Right lobe of liver (tissue), 6 donors: ENCODE data around the gene MTFMT. TPM values are rescaled to one million over a fixed set of nuclear protein-coding genes. Genes with fewer than 3 reads are reported as not detected.

Experiments
- ATAC-seq, 4 donors: fragments of 200-7000 bp; cut with Tn5 transposase; one replicate each; pipeline ENCODE4 v1.9.1; 2020; ENCODE audit warnings: mild to moderate bottlenecking in 4 of 4, moderate library complexity in 4 of 4
- DNase-seq, 3 donors: peaks; one replicate each; pipeline ENCODE4 v3.0.0-alpha.2; 2020
- H3K27ac ChIP-seq, 3 donors: fragments of 200-600 bp; one replicate each; pipeline ENCODE4 v1.8.0; 2022
- H3K27me3 ChIP-seq, 2 donors: fragments of 200-600 bp; one replicate each; pipeline ENCODE4 v1.8.0; 2022
- H3K36me3 ChIP-seq, 4 donors: fragments of 200-600 bp; sonication (generic) in 1 of 4; one replicate each; pipeline versions ENCODE4 v1.5.1 to v1.8.0; 2017 to 2022; ENCODE audit warnings: control low read depth in 1 of 4
- H3K4me1 ChIP-seq, 4 donors: fragments of 200-600 bp; sonication (generic) in 1 of 4; one replicate each; pipeline versions ENCODE4 v1.5.1 to v1.8.0; 2017 to 2022; ENCODE audit warnings: control low read depth in 1 of 4
- H3K4me3 ChIP-seq, 3 donors: fragments of 200-600 bp; one replicate each; pipeline ENCODE4 v1.8.0; 2022
- H3K9me3 ChIP-seq, 4 donors: fragments of 200-600 bp; sonication (generic) in 1 of 4; one replicate each; pipeline versions ENCODE4 v1.5.1 to v1.8.0; 2017 to 2022; ENCODE audit warnings: control low read depth in 1 of 4
- POLR2A ChIP-seq: fragments of 450-650 bp; IDR thresholded peaks from one replicate; pipeline ENCODE4 v1.6.1; 2017; ENCODE audit warnings: antibody characterized with exemption, mild to moderate bottlenecking
- WGBS: methylation state at CpG from one replicate; pipeline ENCODE4 v1.1.6; 2018; ENCODE audit warnings: low coverage, low lambda C conversion rate; ENCODE audit not compliant: insufficient coverage; ENCODE audit errors: missing lambda C conversion rate; 5-methylcytosine and 5-hydroxymethylcytosine counted together
- intact Hi-C, 2 donors: fragments of 100-400 bp; cut with DNase I; formaldehyde crosslinking; loops; one replicate each; pipeline versions ENCODE4 v1.11.2 to v1.14.1; 2022
- total RNA-seq, 6 experiments: library from RNA; depleted of rRNA in 2 of 6; stranded (reverse); fragments of >200 nt in 2 of 6; fragmentation: NEBNext Ultra II Directional in 3 of 6; extraction: Animal tissue kit (Norgen Biotek cat#: 25700) in 3 of 6; gene quantifications; one replicate each; pipeline versions ENCODE4 v1.1.0 to v1.2.4, GENCODE V29; 2016 to 2023
- TF ChIP-seq, protein P1 (sequence below), 4 donors: fragments of 200-600 bp in 3 of 4; fragments of 450-650 bp in 1 of 4; IDR thresholded peaks; one replicate each; pipeline versions ENCODE4 v1.5.1 to v1.8.0; 2016 to 2022; ENCODE audit warnings: antibody characterized with exemption in 4 of 4, mild to moderate bottlenecking in 2 of 4
- donor health status: DM: no; HTN: yes; CAD: no.
- donor health status: DM: no; HTN: no; CAD: no.
- donor health status: DM: no; HTN: no; CAD: no.
- donor health status: DM: no; HTN: yes; CAD: no.
- donor health status: DM: no; HTN: yes; CAD: no.

Gene MTFMT
- total RNA-seq, 6 experiments from 2014 or later, result 9.2 to 24.3 (median 13.0) TPM

- Histone ChIP-seq H3K27ac (no peak overlapping the region), H3K4me3 (no peak overlapping the region), H3K4me1 (peaks cover 0 to 31% (median 7%) of the 10 kb centered on the region in 4 donors), H3K36me3 (no peaks in the 10 kb centered on the region), H3K27me3 (no peaks in the 10 kb centered on the region), H3K9me3 (no peaks in the 10 kb centered on the region)
- TF ChIP-seq, protein P1, sequence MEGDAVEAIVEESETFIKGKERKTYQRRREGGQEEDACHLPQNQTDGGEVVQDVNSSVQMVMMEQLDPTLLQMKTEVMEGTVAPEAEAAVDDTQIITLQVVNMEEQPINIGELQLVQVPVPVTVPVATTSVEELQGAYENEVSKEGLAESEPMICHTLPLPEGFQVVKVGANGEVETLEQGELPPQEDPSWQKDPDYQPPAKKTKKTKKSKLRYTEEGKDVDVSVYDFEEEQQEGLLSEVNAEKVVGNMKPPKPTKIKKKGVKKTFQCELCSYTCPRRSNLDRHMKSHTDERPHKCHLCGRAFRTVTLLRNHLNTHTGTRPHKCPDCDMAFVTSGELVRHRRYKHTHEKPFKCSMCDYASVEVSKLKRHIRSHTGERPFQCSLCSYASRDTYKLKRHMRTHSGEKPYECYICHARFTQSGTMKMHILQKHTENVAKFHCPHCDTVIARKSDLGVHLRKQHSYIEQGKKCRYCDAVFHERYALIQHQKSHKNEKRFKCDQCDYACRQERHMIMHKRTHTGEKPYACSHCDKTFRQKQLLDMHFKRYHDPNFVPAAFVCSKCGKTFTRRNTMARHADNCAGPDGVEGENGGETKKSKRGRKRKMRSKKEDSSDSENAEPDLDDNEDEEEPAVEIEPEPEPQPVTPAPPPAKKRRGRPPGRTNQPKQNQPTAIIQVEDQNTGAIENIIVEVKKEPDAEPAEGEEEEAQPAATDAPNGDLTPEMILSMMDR (IDR thresholded peaks at IDR 0.05), result no peak
- no peak for TF ChIP-seq POLR2A
- 100% methylated on average over 3 of the region's 8 CpGs for WGBS
- intact Hi-C loops, result no loop called here
- no peak for ATAC-seq
- no peak for DNase-seq
Measured at GRCh38 chr15:65057549-65057940, 28.1 kb upstream of the MTFMT start.

- Histone ChIP-seq H3K4me1 (peaks cover 0 to 31% (median 7%) of the 10 kb centered on the region in 4 donors), H3K4me3 (no peak overlapping the region), H3K9me3 (no peaks in the 10 kb centered on the region), H3K36me3 (no peaks in the 10 kb centered on the region), H3K27ac (peak overlapping the region in 1 of 3 donors; percentile 85), H3K27me3 (no peaks in the 10 kb centered on the region)
- intact Hi-C loops, result no loop called here
- peak in 1 of 3 donors; percentile 72 for DNase-seq
- TF ChIP-seq POLR2A, result no peak
- TF ChIP-seq, protein P1 (IDR thresholded peaks at IDR 0.05), result no peak
- 33% methylated on average over 1 of the region's 8 CpGs for WGBS
- peak; percentile 3 to 73 (median 40) for ATAC-seq
Measured at GRCh38 chr15:65056868-65057548, 27.6 kb upstream of the MTFMT start.

- H3K27ac ChIP-seq, result peak overlapping the region in 1 of 3 donors; percentile 85
- intact Hi-C loops, result no loop called here
- ATAC-seq, result no peak
- no peaks in the 10 kb centered on the region for H3K36me3 ChIP-seq
- no peaks in the 10 kb centered on the region for H3K9me3 ChIP-seq
- H3K4me3 ChIP-seq, result no peak overlapping the region
- no peaks in the 10 kb centered on the region for H3K27me3 ChIP-seq
- no peak for DNase-seq
- 100% methylated on average over 2 of the region's 9 CpGs for WGBS
- TF ChIP-seq POLR2A, result no peak
- TF ChIP-seq, protein P1 (IDR thresholded peaks at IDR 0.05), result no peak
- H3K4me1 ChIP-seq, result peaks cover 0 to 31% (median 7%) of the 10 kb centered on the region in 4 donors
Measured at GRCh38 chr15:65056106-65056505, 26.7 kb upstream of the MTFMT start.

- Histone ChIP-seq H3K4me1 (peaks cover 0 to 31% (median 7%) of the 10 kb centered on the region in 4 donors), H3K27ac (peak overlapping the region; percentile 4 to 85 (median 33)), H3K36me3 (no peaks in the 10 kb centered on the region), H3K9me3 (no peaks in the 10 kb centered on the region), H3K4me3 (no peak overlapping the region), H3K27me3 (no peaks in the 10 kb centered on the region)
- intact Hi-C loops, result no loop called here
- ATAC-seq (peak; percentile 83 to 93 (median 86)), DNase-seq (peak; percentile 75 to 92 (median 90))
- WGBS, result 21% methylated on average over 2 of the region's 6 CpGs
- no peak for TF ChIP-seq POLR2A
- TF ChIP-seq, protein P1 (IDR thresholded peaks at IDR 0.05), result no peak
Measured at GRCh38 chr15:65055201-65055870, 25.9 kb upstream of the MTFMT start.
